ENCODE data around the gene ACTN4.

ACTN4 gene

GRCh38 chr19:38669552-38669951 lies 22.1 kb downstream of the ACTN4 start:
- DNase-seq (ENCODE audit: low spot score) = no peak
- in situ Hi-C loops (cut with MboI; ENCODE audit: low sequenced_read_pairs, unreplicated experiment) = no loop called here
- TF ChIP-seq CTCF (IDR thresholded peaks at IDR 0.05; ENCODE audit: borderline replicate concordance, control extremely low read depth, extremely low read depth, insufficient read depth, missing control alignments) = no peak

- no peak for TF ChIP-seq CTCF (IDR thresholded peaks at IDR 0.05; ENCODE audit: borderline replicate concordance, control extremely low read depth, extremely low read depth, insufficient read depth, missing control alignments)
- DNase-seq (ENCODE audit: low spot score) = no peak
- in situ Hi-C loops (cut with MboI; ENCODE audit: low sequenced_read_pairs, unreplicated experiment) = no loop called here
Observed at GRCh38 chr19:38670921-38671398, 23.5 kb downstream of the ACTN4 start.

- TF ChIP-seq CTCF (IDR thresholded peaks at IDR 0.05; ENCODE audit: borderline replicate concordance, control extremely low read depth, extremely low read depth, insufficient read depth, missing control alignments) = no peak
- DNase-seq (ENCODE audit: low spot score) = no peak
- in situ Hi-C loops (cut with MboI; ENCODE audit: low sequenced_read_pairs, unreplicated experiment) = no loop called here
Observed at GRCh38 chr19:38671654-38672053, 24.2 kb downstream of the ACTN4 start.

- in situ Hi-C loops (cut with MboI; ENCODE audit: low sequenced_read_pairs, unreplicated experiment) = no loop called here
- DNase-seq (ENCODE audit: low spot score) = no peak
- TF ChIP-seq CTCF (IDR thresholded peaks at IDR 0.05; ENCODE audit: borderline replicate concordance, control extremely low read depth, extremely low read depth, insufficient read depth, missing control alignments) = no peak
Observed at GRCh38 chr19:38673030-38673429, 25.6 kb downstream of the ACTN4 start.

DNA sequence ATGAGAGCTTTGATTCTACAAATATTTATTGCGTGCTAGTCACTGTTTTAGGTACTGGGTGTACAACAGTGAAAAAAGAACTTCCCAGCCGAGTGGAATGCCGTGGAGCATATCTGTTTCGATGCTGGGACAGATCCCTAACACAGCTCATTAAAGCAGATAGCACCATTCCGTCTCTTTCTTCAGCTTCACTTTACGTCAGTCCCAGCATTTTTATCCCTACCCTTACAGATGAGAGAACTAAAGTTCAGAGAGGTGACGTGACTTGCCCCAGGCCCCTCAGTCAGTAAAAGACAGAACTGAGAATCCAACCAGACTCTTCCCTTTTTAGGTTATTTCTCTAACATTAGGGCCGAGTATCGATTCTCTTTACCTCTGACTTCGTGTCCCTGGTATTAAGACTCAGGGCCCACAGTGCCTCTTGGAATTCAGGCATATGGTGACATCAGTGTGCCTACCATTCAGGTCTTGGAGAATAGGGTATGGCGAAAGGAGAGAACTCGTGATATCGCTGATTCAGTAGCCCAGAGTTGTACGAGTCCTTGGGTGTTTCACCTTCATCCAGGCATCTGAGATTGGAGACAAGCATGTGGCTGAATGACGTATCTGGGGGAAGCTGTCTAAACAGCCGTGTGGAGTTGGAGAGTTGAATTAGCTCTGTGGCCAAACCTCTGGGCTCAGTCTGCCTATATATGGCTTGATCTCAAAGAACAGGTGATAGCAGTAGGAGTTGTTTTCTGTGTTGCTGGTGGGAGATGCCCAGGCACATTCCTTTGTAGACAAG lies 27.1 kb downstream of the ACTN4 start:
- TF ChIP-seq CTCF (IDR thresholded peaks at IDR 0.05; ENCODE audit: borderline replicate concordance, control extremely low read depth, extremely low read depth, insufficient read depth, missing control alignments) = no peak
- in situ Hi-C loops (cut with MboI; ENCODE audit: low sequenced_read_pairs, unreplicated experiment) = no loop called here
- DNase-seq (ENCODE audit: low spot score) = no peak

DNA sequence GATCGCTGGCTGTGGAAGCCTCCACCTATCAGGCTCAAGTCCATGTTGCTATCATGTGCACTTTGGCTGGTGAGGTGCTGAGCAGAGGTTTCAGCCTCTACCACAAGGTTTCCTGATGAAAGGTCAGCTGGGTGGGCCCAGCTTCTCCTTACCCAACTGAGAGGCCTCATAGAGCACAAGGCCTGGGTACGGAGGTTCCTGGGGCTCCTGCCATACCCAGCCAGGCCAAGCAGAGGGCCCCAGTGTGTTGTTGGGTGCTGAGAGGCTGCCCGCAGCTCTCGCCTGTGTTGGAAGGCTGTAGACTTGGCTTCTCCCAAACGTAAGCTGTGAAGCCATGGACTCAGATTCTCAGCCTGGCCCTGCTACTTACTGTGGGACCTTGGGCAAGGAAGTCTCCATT lies 28.2 kb downstream of the ACTN4 start:
- no peak for TF ChIP-seq CTCF (IDR thresholded peaks at IDR 0.05; ENCODE audit: borderline replicate concordance, control extremely low read depth, extremely low read depth, insufficient read depth, missing control alignments)
- in situ Hi-C loops (cut with MboI; ENCODE audit: low sequenced_read_pairs, unreplicated experiment) = no loop called here
- no peak for DNase-seq (ENCODE audit: low spot score)

All from GM13976 (cell line).